Panc1 (cell line): ENCODE measurements around the gene IQGAP1. TPM values are rescaled to one million over a fixed set of nuclear protein-coding genes. Genes with fewer than 3 reads are reported as not detected.
A peak's percentile ranks its signal among the peaks of the same experiment; 100 is the strongest.

Source experiments
- ATAC-seq: fragments of 200-7000 bp; cut with Tn5 transposase; 2 replicates; pipeline ENCODE4 v1.9.1; 2020; ENCODE audit warnings: mild to moderate bottlenecking, moderate library complexity
- BruUV-seq: library from RNA; stranded (reverse); fragments of 400-500 nt; replicated peaks from 2 replicates; lab custom pipeline; 2021; lab: Mats Ljungman, UMichigan
- CTCF ChIA-PET: fragments of 300-600 bp; sonication (Branson Sonifier 250); formaldehyde crosslinking; loops from one replicate; lab custom pipeline; 2022; ENCODE audit warnings: antibody characterized with exemption; lab: Charles Lee
- POLR2A ChIA-PET: fragments of 300-600 bp; sonication (Branson Sonifier 250); formaldehyde crosslinking; loops from one replicate; lab custom pipeline; 2022; ENCODE audit warnings: antibody characterized with exemption; lab: Charles Lee
- DNase-seq: peaks from one replicate; pipeline ENCODE4 v3.0.0-alpha.2; 2010; ENCODE audit warnings: low read depth, low spot score
- H3K27ac ChIP-seq: 2 replicates; pipeline ENCODE4 v1.5.1; 2011; ENCODE audit warnings: mild to moderate bottlenecking, low read length, inconsistent platforms
- H3K27me3 ChIP-seq: fragments of 200-500 bp; sonication (Bioruptor generic); 2 replicates; pipeline ENCODE4 v1.6.0; 2014; ENCODE audit warnings: low read length, inconsistent platforms; ENCODE audit not compliant: control insufficient read depth, insufficient read depth
- H3K36me3 ChIP-seq: fragments of 200-500 bp; sonication (Bioruptor generic); 2 replicates; pipeline ENCODE4 v1.5.1; 2014; ENCODE audit warnings: inconsistent platforms, mild to moderate bottlenecking, low read length, moderate library complexity; ENCODE audit not compliant: control insufficient read depth, insufficient read depth
- H3K4me1 ChIP-seq: 2 replicates; pipeline ENCODE4 v1.5.1; 2011; ENCODE audit warnings: inconsistent platforms, mild to moderate bottlenecking, low read length, moderate library complexity; ENCODE audit not compliant: control insufficient read depth, insufficient read depth
- H3K4me3 ChIP-seq, 2 experiments: 2 replicates each; pipeline ENCODE4 v1.5.1; 2011 to 2012; ENCODE audit warnings: low read depth in 2 of 2, low read length in 2 of 2, mild to moderate bottlenecking in 2 of 2, inconsistent platforms in 1 of 2, moderate library complexity in 1 of 2
- H3K9me3 ChIP-seq: fragments of 200-500 bp; sonication (Bioruptor generic); 2 replicates; pipeline ENCODE4 v1.5.1; 2014; ENCODE audit warnings: low read depth, mild to moderate bottlenecking, inconsistent platforms, low read length, moderate library complexity; ENCODE audit not compliant: control insufficient read depth, insufficient read depth
- CTCF ChIP-seq: fragments of 450-650 bp; IDR thresholded peaks from 2 replicates; pipeline ENCODE4 v1.5.1; 2017; ENCODE audit warnings: mild to moderate bottlenecking
- POLR2AphosphoS5 ChIP-seq: IDR thresholded peaks from 2 replicates; pipeline ENCODE4 v1.6.1; 2012; ENCODE audit warnings: mild to moderate bottlenecking, low read depth, low read length, moderate library complexity
- REST ChIP-seq, 2 experiments: IDR thresholded peaks; 2 replicates each; pipeline ENCODE4 v1.6.1; 2011 to 2012; ENCODE audit warnings: low read depth in 2 of 2, control low read depth in 1 of 2, low read length in 1 of 2, mild to moderate bottlenecking in 1 of 2, moderate library complexity in 1 of 2; ENCODE audit not compliant: insufficient read depth in 1 of 2
- SIN3A ChIP-seq: IDR thresholded peaks from 2 replicates; pipeline ENCODE4 v1.6.1; 2012; ENCODE audit warnings: low read depth, mild to moderate bottlenecking, low read length, moderate library complexity, borderline replicate concordance; ENCODE audit not compliant: insufficient read depth
- TCF7L2 ChIP-seq: IDR thresholded peaks from 2 replicates; pipeline ENCODE4 v1.6.1; 2011; ENCODE audit warnings: mild to moderate bottlenecking, low read depth, low read length, inconsistent platforms
- in situ Hi-C: cut with HindIII; loops from 2 replicates; pipeline ENCODE4 v1.10.0; 2016; ENCODE audit warnings: low sequenced_read_pairs, low pct_unique_long_range_greater_than_20kb
- intact Hi-C: fragments of 100-400 bp; cut with micrococcal nuclease; formaldehyde crosslinking; loops from one replicate; pipeline ENCODE4 v1.10.0; 2022; ENCODE audit not compliant: unreplicated experiment
- total RNA-seq: library from RNA; stranded (reverse); gene quantifications from one replicate; pipeline ENCODE4 v1.2.1, GENCODE V29; 2021; ENCODE audit not compliant: unreplicated experiment

The IQGAP1 gene
- total RNA-seq, 1 experiment from 2014 or later = 228 TPM

- Histone ChIP-seq H3K36me3 (no peaks in the 10 kb centered on the region), H3K9me3 (no peaks in the 10 kb centered on the region), H3K4me3 (no peak overlapping the region), H3K4me1 (peaks cover 11% of the 10 kb centered on the region; the same call in 1 of the 2 replicates), H3K27me3 (no peaks in the 10 kb centered on the region), H3K27ac (no peak overlapping the region)
- CTCF ChIA-PET = interaction anchor here (0.5 kb wide), 1 partner anchor 79 kb away, joined by 7 read pairs; no protein-coding TSS in a partner anchor
- TF ChIP-seq SIN3A (no peak), CTCF (no peak), REST (IDR thresholded peaks at IDR 0.05; ENCODE audit: insufficient read depth in 1 of 2, low read depth in 2 of 2, low read length in 1 of 2) (no peak), TCF7L2 (no peak), POLR2AphosphoS5 (no peak)
- in situ Hi-C loops = no loop called here
- intact Hi-C loops = no loop called here
- BruUV-seq = no TSS peak
- POLR2A ChIA-PET = no interaction called here
- ATAC-seq (no peak), DNase-seq (no peak)
Observed at GRCh38 chr15:90386221-90386620, 1.8 kb upstream of the IQGAP1 start.

GRCh38 chr15:90388462-90389380 is 679 bp downstream of the IQGAP1 start:
- CTCF ChIA-PET = interaction anchor here (1.2 kb wide), 1 partner anchor 68 kb away, joined by 3 read pairs; no protein-coding TSS in a partner anchor
- Histone ChIP-seq H3K27me3 (no peaks in the 10 kb centered on the region), H3K36me3 (0 out of 2 replicates have a peak, but pooled peaks cover 2% of the 10 kb centered on the region), H3K4me1 (peaks cover 29% of the 10 kb centered on the region), H3K9me3 (no peaks in the 10 kb centered on the region), H3K27ac (peak overlapping the region; percentile 96), H3K4me3 (peak overlapping the region; percentile 82 to 85)
- TF ChIP-seq CTCF = no peak
- no peak for TF ChIP-seq REST (IDR thresholded peaks at IDR 0.05; ENCODE audit: insufficient read depth in 1 of 2, low read depth in 2 of 2, low read length in 1 of 2)
- TF ChIP-seq POLR2AphosphoS5 = no peak
- TF ChIP-seq TCF7L2 = no peak
- TF ChIP-seq SIN3A = no peak; the same call in 1 of the 2 replicates
- no peak for DNase-seq
- peak; percentile 65 for ATAC-seq
- POLR2A ChIA-PET = interaction anchor here (0.6 to 1.5 kb wide), 6 partner anchors 11 to 1914 kb away, joined by 4 to 12 read pairs (median 8); no protein-coding TSS in a partner anchor
- intact Hi-C loops = no loop called here
- TSS peak; percentile 65 for BruUV-seq
- in situ Hi-C loops = no loop called here
